PFSK-1 (cell line): Measurements from ENCODE around the gene OR6A2.

Experiments used
- FOXP2 ChIP-seq: optimal IDR thresholded peaks from 2 replicates; pipeline ENCODE3; 2011; ENCODE audit warnings: borderline replicate concordance, control low read depth, inconsistent platforms; ENCODE audit not compliant: insufficient read depth; ENCODE audit errors: extremely low read length, extremely low read depth
- POLR2AphosphoS5 ChIP-seq: IDR thresholded peaks from 2 replicates; pipeline ENCODE4 v1.6.1; 2012; ENCODE audit warnings: low read depth, mild to moderate bottlenecking, control low read depth, low read length, moderate library complexity
- SIN3A ChIP-seq: IDR thresholded peaks from 2 replicates; pipeline ENCODE4 v1.6.1; 2012; ENCODE audit warnings: mild to moderate bottlenecking, low read length, moderate library complexity, borderline replicate concordance; ENCODE audit not compliant: insufficient read depth
- TF ChIP-seq, protein P1 (sequence below), 2 experiments: IDR thresholded peaks; 2 replicates each; pipeline versions ENCODE4 v1.6.1 to v1.8.0; 2011 to 2012; ENCODE audit warnings: low read depth in 2 of 2, low read length in 2 of 2, control low read depth in 1 of 2, inconsistent platforms in 1 of 2, mild to moderate bottlenecking in 1 of 2, moderate library complexity in 1 of 2; ENCODE audit not compliant: insufficient read depth in 1 of 2

DNA sequence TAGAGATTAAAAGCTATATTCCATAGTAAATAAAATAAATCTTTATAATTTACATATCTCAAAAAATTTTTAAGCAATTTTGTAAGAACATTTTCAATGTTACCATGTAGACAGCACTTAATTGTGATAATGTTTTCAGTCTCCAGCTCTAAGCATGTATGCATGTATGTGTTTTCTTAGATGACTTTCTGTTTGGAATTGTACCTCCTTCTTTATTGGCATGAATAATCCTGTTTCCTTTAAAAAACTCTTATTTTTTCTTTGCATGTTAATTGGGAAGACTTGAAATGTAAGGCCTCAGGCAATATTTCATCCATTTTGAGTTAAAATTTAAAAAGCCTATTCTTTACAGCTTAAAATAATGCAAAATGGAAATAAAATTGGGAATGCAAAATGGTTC is 18.7 kb downstream of the OR6A2 start:
- TF ChIP-seq POLR2AphosphoS5 (no peak), SIN3A (no peak), FOXP2 (no peak)
- TF ChIP-seq, protein P1, sequence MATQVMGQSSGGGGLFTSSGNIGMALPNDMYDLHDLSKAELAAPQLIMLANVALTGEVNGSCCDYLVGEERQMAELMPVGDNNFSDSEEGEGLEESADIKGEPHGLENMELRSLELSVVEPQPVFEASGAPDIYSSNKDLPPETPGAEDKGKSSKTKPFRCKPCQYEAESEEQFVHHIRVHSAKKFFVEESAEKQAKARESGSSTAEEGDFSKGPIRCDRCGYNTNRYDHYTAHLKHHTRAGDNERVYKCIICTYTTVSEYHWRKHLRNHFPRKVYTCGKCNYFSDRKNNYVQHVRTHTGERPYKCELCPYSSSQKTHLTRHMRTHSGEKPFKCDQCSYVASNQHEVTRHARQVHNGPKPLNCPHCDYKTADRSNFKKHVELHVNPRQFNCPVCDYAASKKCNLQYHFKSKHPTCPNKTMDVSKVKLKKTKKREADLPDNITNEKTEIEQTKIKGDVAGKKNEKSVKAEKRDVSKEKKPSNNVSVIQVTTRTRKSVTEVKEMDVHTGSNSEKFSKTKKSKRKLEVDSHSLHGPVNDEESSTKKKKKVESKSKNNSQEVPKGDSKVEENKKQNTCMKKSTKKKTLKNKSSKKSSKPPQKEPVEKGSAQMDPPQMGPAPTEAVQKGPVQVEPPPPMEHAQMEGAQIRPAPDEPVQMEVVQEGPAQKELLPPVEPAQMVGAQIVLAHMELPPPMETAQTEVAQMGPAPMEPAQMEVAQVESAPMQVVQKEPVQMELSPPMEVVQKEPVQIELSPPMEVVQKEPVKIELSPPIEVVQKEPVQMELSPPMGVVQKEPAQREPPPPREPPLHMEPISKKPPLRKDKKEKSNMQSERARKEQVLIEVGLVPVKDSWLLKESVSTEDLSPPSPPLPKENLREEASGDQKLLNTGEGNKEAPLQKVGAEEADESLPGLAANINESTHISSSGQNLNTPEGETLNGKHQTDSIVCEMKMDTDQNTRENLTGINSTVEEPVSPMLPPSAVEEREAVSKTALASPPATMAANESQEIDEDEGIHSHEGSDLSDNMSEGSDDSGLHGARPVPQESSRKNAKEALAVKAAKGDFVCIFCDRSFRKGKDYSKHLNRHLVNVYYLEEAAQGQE (IDR thresholded peaks at IDR 0.05; ENCODE audit: insufficient read depth in 1 of 2, low read depth in 2 of 2, low read length in 2 of 2) = no peak
